ENCODE results near the gene UCKL1.

The UCKL1 gene

GRCh38 chr20:63917811-63918210, 38.4 kb downstream of the UCKL1 start:
- no peak for DNase-seq

DNA sequence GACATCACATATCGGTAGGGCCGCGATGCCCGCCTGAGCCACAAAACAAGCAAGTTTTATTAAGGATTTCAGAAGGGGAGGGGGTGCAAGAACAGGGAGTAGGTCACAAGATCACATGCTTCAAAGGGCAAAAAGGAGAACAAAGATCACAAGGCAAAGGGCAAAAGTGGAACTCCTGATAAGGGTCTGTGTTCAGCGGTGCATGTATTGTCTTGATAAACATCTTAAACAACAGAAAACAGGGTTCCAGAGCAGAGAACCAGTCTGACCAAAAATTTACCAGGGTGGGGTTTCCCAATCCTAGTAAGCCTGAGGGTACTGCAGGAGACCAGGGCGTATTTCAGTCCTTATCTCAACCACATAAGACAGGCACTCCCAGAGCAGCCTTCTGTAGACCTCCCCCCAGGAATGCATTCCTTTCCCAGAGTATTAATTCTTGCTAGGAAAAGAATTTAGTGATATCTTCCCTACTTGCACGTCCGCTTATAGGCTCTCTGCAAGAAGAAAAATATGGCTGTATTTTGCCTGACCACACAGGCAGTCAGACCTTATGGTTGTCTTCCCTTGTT, 39.8 kb downstream of the UCKL1 start:
- DNase-seq = peak; percentile 37

- no peak for DNase-seq
These were observed 40.7 kb downstream of the UCKL1 start for GRCh38 chr20:63915471-63915870.

DNA sequence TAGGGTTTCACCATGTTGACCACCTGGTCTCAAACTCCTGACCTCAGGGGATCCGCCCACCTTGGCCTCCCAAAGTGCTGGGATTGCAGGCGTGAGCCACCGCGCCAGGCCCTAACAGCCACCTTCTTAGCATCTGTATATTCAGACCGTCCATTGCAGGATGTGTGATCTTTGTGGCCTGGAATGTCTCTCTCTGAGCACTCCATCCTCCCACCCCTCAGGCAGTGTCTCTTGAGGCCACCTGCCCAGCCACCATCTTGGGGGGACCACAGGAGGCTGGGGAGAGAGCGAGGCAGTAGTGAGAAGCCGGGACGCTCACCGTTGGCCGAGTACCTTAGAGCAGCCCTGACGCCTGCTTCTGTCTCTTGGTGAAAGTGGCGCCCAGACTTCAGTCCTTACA, 42.4 kb downstream of the UCKL1 start:
- DNase-seq = no peak

DNA sequence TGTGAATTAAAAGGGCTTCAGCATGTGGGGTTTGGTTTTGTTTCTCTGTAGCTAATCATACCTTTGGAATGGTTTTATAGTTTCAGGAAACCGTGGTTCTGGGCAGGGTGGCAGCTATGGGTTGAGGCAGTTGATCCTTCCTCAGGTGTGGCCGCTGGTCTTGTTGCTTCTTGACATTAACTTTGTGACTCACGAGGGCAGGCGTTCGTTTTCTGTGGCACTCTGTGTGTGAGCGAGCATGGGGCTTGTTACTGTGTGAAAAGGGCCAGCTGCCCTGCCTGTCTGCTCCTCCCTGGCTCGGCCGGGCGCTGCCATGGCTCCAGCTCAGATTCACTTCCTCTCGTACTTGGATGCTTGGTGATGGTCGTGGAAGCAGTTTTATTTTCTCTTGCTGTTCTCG, 45.0 kb downstream of the UCKL1 start:
- DNase-seq = no peak

DNA sequence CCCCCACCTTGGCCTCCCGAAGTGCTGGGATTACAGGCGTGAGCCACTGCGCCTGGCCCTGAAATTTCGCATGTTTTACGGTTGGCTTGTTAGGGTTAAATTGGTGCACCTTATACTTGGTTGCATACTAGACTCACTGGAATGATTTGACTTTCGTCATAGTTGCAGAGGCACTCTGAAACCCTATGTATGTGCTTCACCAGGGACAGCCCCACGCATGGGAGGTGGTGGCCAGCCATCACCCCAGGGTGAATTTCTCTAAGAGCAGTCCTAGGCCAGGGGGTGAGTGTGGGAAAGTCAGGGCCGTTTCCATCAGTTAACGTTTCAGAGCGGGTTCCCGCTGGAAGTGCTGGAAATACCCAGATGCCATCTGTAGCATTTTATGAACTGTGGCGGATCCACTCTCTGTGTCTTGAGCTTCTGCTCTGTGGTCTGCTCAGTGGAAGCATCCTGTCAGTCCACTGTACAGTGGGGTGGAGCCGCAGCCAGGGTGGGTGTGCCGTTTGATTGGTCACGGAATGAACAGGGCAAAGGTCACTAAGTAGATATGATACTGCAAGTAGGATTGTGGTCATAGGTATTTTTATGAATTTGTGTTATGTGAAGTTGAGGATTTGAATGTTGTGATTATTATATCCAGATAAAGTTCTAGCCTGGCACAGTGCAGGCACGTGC, 48.1 kb downstream of the UCKL1 start:
- DNase-seq = no peak

DNA sequence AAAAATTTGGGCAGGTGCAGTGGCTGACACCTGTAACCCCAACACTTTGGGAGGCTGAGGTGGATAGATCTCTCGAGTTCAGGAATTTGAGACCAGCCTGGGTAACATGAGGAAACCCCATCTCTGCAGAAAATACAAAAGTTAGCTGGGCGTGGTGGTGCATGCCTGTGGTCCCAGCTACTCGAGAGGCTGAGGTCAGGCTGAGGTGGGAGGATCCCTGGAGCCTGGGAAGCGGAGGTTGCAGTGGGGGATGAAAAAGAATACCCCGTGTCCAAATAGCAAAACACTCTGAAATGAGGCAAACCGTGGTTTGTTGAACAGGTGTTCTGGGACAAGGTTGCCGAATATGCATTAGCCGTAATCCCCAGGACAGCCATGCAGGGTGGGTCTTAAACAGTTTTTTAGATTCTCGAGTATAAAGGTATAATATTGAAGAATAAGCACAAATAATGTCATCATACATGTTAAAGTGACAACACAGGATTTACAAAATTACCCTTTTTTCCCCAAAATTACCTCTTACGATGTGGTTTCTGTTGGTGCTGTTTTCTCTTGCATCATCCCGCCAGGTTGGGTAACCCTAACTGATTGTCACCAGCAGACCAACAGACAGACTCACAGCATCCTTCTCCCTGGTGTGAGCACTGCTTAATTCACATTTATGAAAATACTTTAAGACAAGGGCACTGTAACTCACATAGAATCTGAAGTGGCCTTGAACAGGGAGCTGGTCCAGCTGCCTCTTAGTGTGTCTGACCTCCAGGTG, 52.2 kb downstream of the UCKL1 start:
- DNase-seq = no peak

DNA sequence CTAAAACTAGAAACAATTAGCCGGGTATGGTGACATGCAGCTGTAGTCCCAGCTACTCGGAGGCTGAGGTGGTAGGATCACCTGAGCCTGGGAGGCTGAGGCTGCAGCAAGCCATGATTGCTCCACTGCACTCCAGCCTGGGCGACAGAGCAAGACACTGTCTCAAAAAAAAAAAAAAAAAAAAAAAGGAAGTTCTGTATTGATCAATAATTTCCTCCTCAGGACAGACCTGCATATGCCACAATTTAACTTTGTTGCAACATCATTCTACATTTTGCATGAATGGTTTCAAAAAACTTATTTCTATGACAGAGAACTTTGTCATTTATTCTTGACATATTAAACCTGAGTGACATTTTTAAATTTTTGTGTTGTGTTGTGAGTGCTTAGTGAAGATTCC, 55.8 kb downstream of the UCKL1 start:
- DNase-seq = no peak

DNA sequence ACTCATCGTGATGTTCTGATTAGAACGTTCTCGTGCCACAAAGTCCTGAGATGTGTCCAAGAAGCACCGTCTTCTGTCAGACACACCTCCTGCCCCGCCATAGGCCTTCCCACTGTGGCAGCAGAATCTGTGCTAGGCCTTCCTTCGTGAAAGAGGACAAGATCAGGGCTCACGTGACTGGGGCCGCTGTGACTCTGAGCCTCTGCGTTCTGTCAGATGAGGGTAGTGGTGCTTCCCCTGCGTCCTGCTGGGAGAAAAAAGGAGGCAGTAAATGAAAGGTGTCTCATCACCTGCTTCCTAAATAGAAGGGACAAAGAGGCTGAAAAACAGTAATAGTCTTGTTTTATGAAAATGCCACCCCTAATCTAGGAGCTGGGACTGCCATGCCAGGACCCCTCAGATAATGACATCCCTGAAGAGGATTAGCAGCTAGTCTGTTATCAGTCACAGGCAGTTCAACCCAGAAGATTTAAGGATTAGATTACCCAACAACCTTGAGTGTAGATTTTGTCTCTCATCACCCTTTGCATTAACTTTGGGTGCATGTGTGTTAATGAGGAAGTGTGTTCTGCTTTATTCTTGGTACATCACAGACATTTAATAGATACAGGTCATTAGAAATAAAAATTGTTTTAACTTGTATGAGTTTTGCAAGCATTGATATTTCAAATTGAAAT, 57.2 kb downstream of the UCKL1 start:
- no peak for DNase-seq

DNA sequence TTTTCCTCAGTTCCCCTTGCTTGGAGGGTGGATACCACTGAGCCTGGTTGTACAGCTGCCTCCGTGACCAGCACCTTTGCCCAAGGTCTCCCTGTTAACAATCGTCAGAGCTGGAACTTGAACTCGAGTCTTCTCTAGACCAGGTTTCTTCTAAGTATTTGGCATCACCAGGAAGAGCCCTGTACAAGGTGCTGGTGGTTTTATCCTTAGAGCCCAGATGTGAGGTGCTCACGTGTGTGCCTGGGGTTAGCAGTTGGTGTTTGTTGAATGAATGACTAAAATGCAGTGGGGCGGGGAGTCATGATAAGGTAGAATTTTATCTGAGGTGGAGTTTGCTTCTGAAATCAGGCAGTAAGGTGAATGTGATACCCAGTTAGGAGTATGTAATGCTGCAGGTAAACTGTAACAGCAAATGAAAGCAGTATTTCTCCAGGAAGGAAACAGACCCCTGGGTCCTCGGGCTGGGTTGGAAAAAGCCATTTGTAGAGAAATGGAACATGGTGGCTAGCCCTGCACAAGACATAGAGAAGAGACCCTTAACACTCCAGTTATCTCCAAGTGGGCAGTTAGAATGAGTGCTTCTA, 58.1 kb downstream of the UCKL1 start:
- DNase-seq = no peak

DNA sequence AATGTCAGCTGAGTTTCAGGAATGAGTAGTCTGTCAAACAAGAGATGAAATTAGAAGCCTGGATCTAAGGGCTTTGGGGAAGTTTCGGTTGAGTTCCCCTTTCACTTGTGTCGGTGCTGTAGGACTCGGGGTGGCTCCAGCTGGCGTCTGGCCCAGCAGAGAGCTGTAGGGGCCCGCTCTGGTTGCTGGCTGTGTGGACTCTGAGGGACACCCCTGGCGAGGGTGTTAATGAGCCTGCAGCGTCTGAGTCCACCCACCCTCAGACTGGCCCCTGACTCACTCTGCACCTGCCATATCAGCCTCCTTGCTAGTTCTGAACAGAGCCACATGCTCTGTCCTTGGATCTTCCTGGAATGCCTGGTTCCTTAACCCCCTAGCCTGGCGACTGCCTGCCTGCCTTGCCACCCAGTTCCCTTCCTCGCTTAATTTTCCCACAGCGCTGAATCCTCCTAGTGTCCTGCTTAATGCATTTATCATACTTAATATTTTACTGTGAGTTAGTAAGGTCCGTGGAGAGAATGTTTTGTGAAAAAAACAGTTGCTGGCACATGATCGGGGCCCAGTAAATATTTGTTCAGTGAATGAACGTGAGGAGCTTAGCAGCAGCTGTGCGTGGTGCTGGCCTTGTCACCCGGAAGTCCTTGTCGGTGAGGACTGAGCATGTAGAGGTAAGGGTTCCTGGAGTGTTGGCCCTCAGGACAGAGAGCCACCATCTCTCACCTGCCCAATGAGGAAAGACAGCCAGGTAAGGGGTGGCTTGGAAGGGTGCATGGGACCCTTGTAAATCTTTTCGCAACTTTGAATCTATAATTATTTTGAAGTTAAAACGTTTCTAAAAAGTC, 59.7 kb downstream of the UCKL1 start:
- DNase-seq = no peak

DNA sequence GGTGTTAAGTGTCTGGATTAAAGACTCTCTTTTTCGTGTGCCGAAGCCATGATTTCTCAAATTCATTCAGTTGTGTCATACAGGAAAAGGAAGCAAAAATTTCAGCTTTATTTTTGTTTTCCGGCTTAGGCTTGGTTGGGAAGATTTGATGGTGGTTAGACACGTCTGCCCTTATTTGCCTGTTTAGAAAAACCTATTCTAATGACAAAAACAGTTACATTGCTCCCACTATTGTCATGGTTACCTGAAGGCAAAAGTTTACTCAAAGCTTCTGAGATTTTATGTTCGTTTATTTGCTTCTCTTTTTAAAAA, 60.3 kb downstream of the UCKL1 start:
- DNase-seq = no peak

- no peak for DNase-seq
These were observed 60.8 kb downstream of the UCKL1 start for GRCh38 chr20:63895202-63895951.

DNA sequence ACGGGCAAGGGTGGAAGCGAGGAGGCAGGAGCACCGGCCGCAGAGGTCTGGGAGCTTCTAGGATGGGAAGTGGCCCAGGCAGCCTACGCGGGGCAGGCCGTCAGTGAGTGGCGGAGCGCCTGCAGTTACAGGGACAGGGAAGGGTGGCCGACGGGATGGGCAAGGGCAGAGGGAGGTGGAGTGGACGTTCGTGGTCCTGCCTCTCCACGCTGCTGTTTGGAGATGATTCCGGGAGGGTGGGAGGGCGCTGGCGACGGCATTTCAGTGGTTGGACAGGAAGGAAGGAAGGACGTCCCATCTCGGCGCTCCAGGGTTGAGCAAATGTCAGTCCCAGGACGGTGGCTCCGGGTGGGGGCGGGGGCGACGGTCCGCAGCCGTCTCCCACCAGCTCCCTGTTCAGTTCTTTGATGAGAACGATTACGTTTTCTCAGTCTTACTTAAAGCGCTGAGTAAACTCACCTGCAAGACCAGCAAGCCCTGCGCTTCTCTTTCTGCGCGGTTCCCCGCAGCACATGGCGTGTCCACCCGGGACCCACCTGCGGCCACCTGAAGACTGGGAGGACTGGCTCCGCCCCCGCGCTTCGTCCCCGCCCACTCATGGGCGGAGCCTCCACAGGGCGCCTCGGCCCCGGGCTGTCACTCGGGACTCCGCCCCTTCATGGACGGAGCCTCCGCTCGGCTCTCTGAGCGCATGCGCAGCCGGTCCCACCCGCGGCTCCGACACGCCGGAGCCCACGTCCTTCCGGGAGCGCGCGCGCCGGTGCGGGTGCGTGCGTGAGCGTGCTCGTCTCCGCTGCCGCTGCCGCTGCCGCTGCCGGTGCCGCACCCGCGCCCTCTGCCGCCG, 61.6 kb downstream of the UCKL1 start, which contains the start of gene DNAJC5:
DNAJC5 (plus strand) TSS at position 769 of the 844 bp plus-strand sequence. CDS start 33,220 bp downstream, outside the sequence.
- peak; percentile 94 for DNase-seq

GRCh38 chr20:63893999-63894357, 62.2 kb downstream of the UCKL1 start:
- no peak for DNase-seq

- no peak for DNase-seq
These were observed 63.8 kb downstream of the UCKL1 start for GRCh38 chr20:63892402-63892801.

GRCh38 chr20:63891061-63892002, 64.9 kb downstream of the UCKL1 start:
- DNase-seq = no peak

DNA sequence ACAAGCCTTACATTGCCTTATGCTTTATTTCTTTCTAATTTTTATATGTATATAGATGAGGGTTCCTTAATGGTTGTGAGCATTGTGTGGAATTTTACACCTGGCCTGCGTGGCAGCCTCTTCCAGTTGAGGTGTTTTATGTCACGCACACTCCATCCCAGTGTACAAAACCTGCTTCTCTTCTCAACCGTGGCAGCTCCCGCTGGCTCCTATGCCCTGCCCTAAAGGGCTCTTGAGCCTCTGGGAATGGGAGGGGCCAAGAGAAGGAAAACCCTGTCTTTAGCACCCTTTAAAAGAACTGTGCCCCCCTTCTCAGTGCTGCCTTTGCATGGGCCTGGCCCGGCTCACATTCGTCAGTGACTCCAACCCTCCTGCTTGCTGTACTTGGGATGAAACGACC, 65.6 kb downstream of the UCKL1 start:
- DNase-seq = no peak

DNA sequence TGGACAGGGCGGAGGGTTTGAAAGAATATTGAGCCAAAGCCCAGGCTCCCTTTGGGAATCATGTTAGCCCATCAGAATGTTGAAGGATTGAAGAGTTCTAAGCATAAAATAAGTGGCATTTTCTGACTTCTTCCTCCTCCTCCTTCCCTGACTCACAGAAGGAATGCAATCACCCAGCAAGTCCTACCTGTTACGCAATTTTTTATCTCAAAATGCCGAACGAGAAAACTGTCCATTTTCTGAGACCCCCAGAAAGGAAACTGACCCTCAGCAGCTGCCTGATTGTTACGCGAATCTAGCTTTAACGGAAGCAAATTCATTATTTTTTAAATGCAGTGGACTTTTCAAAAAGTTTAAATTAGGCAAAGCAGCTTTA, 66.0 kb downstream of the UCKL1 start:
- no peak for DNase-seq
